Activated naive CD8-positive, alpha-beta T cell treated with anti-CD3 and anti-CD28 coated beads, Interleukin-2, amount 50 U/mL, for 24 hours (primary cell): ENCODE measurements around the gene NTRK2.

Source experiments
- ATAC-seq: fragments of 150-1000 bp; cut with Tn5 transposase; one replicate; pipeline ENCODE4 v1.10.0; 2021
- DNase-seq: peaks from one replicate; pipeline ENCODE4 v3.0.0; 2021
- H3K27ac Mint-ChIP-seq: one replicate; pipeline ENCODE4 v1.8.0; 2021; ENCODE audit warnings: mild to moderate bottlenecking, mixed read lengths
- H3K27me3 Mint-ChIP-seq: one replicate; pipeline ENCODE4 v1.8.0; 2021; ENCODE audit warnings: mixed read lengths
- H3K36me3 Mint-ChIP-seq: one replicate; pipeline ENCODE4 v1.8.0; 2021; ENCODE audit warnings: low read depth, mixed read lengths
- H3K4me1 Mint-ChIP-seq: one replicate; pipeline ENCODE4 v1.8.0; 2021; ENCODE audit warnings: mixed read lengths
- H3K4me3 Mint-ChIP-seq: one replicate; pipeline ENCODE4 v1.8.0; 2021; ENCODE audit warnings: mild to moderate bottlenecking, moderate library complexity, mixed read lengths
- H3K9me3 Mint-ChIP-seq: one replicate; pipeline ENCODE4 v1.8.0; 2021; ENCODE audit warnings: mixed read lengths

NTRK2 gene

DNA sequence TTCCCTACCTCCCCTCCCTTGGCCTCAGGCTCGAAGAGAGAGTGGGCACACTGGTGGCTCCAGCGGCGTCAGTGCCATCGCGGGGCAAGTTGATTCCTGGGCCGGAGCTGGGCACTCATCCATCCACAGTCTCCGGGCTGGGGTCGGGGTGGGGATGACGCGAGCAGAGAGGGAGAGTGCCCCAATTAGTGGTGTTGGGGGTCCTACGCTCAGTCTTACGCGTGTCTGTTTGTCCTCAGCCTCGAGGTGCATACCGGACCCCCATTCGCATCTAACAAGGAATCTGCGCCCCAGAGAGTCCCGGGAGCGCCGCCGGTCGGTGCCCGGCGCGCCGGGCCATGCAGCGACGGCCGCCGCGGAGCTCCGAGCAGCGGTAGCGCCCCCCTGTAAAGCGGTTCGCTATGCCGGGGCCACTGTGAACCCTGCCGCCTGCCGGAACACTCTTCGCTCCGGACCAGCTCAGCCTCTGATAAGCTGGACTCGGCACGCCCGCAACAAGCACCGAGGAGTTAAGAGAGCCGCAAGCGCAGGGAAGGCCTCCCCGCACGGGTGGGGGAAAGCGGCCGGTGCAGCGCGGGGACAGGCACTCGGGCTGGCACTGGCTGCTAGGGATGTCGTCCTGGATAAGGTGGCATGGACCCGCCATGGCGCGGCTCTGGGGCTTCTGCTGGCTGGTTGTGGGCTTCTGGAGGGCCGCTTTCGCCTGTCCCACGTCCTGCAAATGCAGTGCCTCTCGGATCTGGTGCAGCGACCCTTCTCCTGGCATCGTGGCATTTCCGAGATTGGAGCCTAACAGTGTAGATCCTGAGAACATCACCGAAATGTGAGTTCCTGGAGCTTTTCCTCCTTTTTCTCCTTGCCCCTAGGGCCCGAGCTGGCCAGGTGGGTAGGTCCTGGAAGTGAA, 861 bp downstream of the NTRK2 start:
- Mint-ChIP-seq H3K9me3 (peaks cover 3% of the 10 kb centered on the region), H3K4me1 (peaks cover 15% of the 10 kb centered on the region), H3K27me3 (peaks cover 64% of the 10 kb centered on the region), H3K27ac (no peak overlapping the region), H3K4me3 (no peak overlapping the region), H3K36me3 (no peaks in the 10 kb centered on the region)
- DNase-seq (no peak), ATAC-seq (no peak)

DNA sequence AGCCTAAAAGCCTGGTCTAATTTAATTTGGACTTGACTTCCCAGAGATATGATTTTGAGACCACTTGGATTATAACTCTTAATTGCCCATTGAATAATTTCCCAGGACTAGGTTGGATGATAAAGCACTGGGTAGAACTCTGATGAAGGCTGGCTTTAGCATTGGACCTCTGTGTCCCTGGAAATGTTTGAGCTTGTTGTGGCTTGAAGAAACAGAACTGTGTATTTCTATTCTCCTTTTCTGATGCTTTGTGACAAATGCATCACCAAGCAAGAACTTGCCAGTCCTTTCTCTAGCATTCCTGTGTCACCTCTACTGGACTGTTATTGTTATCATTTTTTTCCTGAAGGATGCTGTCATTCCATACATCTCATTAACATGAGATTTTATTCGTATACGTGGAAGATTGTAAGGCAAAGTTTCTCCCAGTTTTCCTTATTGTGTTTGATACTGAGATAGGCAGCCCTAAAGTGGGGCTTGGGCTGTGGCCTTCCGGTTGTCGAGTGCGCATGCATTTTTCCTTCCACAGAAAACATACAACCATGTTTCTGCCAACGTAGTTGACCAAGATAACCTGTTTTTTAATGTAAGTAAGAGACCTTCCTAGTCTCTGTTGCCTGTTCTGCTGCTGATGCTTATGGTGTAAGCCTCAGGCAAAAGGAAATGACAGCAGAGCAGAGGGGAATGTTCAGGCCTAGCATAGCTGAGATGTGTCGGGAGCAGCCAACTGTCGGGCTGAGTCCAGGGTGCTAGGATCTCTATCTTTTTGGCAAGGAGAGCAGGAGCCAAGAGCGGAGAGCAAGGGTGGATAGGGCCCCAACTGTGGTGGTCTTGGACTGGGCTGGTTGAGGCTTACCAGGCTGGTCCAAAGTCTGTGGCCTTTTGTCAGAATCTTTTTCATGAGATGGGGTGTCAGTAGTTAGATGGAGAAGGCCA, 2.3 kb downstream of the NTRK2 start:
- Mint-ChIP-seq H3K4me3 (no peak overlapping the region), H3K9me3 (peaks cover 2% of the 10 kb centered on the region), H3K27me3 (peaks cover 54% of the 10 kb centered on the region), H3K36me3 (no peaks in the 10 kb centered on the region), H3K27ac (no peak overlapping the region), H3K4me1 (peaks cover 15% of the 10 kb centered on the region)
- ATAC-seq (no peak), DNase-seq (no peak)

DNA sequence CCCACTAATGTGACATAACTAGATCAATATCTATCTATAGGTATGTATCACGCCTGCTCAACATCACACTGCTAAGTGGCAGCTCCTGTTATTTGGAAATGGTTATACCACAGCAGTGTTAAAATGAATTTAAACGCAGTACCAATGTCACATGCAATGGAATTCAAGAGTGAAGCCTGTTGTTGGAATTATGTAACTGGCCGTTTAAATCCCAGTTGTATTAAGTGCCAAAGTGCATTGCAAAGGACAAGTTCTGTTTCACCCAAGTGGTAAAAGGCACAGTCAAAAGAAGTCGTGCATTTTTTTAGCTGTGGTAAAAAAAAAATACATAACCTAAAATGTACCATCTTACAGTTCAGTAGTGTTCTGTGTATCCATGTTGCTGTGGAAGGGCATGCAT, 4.3 kb downstream of the NTRK2 start:
- Mint-ChIP-seq H3K27me3 (peaks cover 39% of the 10 kb centered on the region), H3K4me3 (no peak overlapping the region), H3K36me3 (no peaks in the 10 kb centered on the region), H3K4me1 (peaks cover 7% of the 10 kb centered on the region), H3K27ac (no peak overlapping the region), H3K9me3 (no peaks in the 10 kb centered on the region)
- no peak for ATAC-seq
- no peak for DNase-seq

DNA sequence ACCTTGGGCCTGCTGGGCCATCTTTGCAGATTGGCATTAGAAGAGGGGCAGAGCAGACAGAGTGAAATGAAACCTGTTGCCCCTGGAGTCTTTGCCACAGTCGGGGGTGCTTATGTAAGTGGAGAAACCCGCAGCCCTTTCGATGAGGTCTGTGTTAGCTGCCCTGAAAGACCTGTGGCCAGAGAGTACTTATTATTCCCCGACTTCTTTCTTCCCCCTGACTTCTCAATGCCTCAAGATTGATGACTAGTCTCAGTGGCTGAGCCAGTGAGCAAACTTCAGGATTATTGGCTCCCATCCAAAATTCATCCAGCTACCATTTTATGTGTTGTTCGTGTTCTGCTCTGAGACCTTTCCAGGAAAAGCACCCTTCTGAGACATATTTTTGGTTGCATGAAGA, 7.6 kb downstream of the NTRK2 start:
- no peaks in the 10 kb centered on the region for H3K36me3 Mint-ChIP-seq
- no peak overlapping the region for H3K27ac Mint-ChIP-seq
- DNase-seq = no peak
- no peaks in the 10 kb centered on the region for H3K9me3 Mint-ChIP-seq
- ATAC-seq = no peak
- no peak overlapping the region for H3K4me3 Mint-ChIP-seq
- peaks cover 12% of the 10 kb centered on the region for H3K27me3 Mint-ChIP-seq
- no peaks in the 10 kb centered on the region for H3K4me1 Mint-ChIP-seq

DNA sequence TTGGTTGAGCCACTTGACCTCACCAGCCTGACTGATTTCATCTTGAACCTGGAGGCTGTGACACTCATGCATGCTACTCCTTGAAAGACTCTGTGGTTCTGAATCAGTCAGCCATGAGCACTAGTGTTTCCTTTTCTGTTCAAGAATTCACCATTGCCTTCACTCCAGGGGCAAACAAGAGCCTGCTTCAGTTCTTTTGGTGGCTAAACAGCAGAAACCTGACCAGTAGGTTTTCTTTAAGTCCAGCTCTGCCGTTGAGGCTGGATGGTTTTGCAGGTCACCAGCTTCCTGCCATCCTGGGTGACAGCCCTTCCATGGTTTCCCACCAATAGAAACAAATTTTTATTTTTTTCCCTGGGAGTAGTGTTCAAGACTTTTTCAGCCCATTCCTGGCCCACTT, 10.0 kb downstream of the NTRK2 start:
- H3K4me1 Mint-ChIP-seq = no peaks in the 10 kb centered on the region
- DNase-seq = no peak
- no peak overlapping the region for H3K4me3 Mint-ChIP-seq
- no peaks in the 10 kb centered on the region for H3K36me3 Mint-ChIP-seq
- H3K27me3 Mint-ChIP-seq = no peaks in the 10 kb centered on the region
- no peak for ATAC-seq
- H3K27ac Mint-ChIP-seq = no peak overlapping the region
- no peaks in the 10 kb centered on the region for H3K9me3 Mint-ChIP-seq

DNA sequence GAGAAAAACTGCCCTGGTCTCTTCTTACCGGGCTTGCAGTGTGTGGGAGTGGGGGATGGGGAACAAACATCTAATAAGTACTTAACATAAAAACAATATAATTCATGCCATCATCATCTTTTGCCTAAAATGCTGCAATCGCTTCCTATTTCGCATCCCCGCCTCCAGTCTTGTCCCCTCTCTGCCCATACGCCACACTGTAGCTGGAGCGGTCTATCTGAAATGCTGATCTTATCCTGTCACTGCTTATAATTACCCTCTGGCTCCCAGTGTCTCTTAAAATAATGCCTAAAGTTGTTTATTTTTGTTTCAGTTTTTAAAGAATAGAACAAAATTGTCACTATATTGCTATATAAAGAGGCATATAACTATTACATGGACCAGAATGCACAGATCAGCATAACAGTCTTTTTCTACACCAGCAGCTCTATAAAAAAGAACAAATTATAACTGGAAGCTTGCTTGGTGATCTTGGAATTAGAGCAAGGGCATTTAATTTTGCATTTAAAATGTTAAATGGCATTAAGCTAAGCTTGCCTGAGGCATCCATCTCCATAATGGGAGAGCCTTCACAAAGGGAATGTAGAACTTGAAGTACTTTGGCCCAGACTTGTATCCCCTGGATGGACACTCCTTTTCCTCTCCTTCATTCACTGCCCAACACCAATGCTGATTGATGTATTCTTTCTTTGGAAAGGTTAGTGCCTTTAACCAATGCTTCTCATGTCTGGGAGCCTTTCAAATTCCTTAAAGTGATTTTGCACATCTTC, 12.2 kb downstream of the NTRK2 start:
- no peaks in the 10 kb centered on the region for H3K36me3 Mint-ChIP-seq
- ATAC-seq = no peak
- no peak for DNase-seq
- H3K27me3 Mint-ChIP-seq = no peaks in the 10 kb centered on the region
- no peak overlapping the region for H3K27ac Mint-ChIP-seq
- H3K4me1 Mint-ChIP-seq = no peaks in the 10 kb centered on the region
- no peaks in the 10 kb centered on the region for H3K9me3 Mint-ChIP-seq
- no peak overlapping the region for H3K4me3 Mint-ChIP-seq

DNA sequence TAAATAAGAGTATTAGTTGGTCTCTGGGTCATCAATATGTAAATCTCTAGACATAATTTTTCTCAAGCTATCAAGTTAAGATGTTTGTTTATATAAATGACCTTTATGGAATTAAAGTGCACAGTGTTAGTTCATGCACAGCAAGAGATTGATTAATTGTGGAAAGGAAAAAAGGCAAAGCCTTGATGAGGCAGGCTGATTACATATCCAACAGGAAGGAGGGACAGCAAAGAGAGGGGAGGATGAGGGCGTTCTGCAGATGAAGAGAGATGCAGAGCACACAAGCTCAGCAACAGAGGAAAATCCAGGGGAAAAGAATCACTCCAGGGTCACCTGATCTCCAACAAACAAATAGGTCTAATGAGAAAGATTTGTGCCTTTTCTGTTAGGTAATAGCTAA, 16.5 kb downstream of the NTRK2 start:
- H3K36me3 Mint-ChIP-seq = no peaks in the 10 kb centered on the region
- ATAC-seq (no peak), DNase-seq (no peak)
- H3K4me3 Mint-ChIP-seq = no peak overlapping the region
- no peaks in the 10 kb centered on the region for H3K27me3 Mint-ChIP-seq
- no peaks in the 10 kb centered on the region for H3K4me1 Mint-ChIP-seq
- no peaks in the 10 kb centered on the region for H3K9me3 Mint-ChIP-seq
- H3K27ac Mint-ChIP-seq = no peak overlapping the region

DNA sequence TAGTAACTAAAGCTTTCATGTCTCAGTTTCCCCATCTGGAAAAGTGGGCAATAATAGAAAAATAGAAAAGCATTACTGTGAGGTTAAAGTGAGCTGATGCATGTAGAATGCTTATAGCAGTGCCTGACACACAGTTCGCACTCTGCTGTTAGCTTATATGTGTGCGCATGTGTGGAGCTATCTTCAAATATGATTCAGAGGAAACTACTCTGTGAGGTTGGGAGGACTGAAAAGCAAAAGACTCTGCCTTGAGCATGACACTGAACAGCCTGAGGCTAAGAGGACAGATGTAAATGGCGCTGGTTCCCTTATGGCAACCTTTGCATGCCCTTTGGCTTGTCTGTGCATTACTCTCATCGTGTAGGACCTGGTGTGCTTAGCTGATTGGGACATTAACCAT, 19.4 kb downstream of the NTRK2 start:
- ATAC-seq = no peak
- no peak for DNase-seq
- H3K36me3 Mint-ChIP-seq = no peaks in the 10 kb centered on the region
- H3K9me3 Mint-ChIP-seq = no peaks in the 10 kb centered on the region
- no peak overlapping the region for H3K4me3 Mint-ChIP-seq
- no peaks in the 10 kb centered on the region for H3K27me3 Mint-ChIP-seq
- no peaks in the 10 kb centered on the region for H3K4me1 Mint-ChIP-seq
- H3K27ac Mint-ChIP-seq = no peak overlapping the region

DNA sequence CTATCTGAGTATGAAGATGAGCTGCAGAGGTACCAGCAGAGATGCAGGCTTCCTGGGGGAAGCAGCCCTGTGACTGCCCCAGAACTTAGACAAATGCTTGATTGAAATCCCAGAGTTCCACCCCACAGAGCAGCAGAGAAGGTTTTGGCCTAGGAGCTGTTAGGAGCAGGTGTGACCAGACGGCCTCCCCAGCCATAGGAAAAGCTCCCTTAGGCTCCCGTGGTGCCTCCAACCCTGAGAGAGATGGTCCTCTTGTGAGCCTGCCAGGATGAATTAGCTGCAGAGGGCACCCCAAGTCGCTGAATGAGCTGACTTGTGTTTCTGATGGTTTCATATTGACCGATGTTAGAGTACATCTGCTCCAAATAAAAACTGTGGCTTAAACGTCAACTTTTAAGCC, 22.1 kb downstream of the NTRK2 start:
- H3K4me3 Mint-ChIP-seq = no peak overlapping the region
- ATAC-seq (no peak), DNase-seq (no peak)
- no peak overlapping the region for H3K27ac Mint-ChIP-seq
- peaks cover 2% of the 10 kb centered on the region for H3K27me3 Mint-ChIP-seq
- no peaks in the 10 kb centered on the region for H3K4me1 Mint-ChIP-seq
- H3K36me3 Mint-ChIP-seq = no peaks in the 10 kb centered on the region
- no peaks in the 10 kb centered on the region for H3K9me3 Mint-ChIP-seq

DNA sequence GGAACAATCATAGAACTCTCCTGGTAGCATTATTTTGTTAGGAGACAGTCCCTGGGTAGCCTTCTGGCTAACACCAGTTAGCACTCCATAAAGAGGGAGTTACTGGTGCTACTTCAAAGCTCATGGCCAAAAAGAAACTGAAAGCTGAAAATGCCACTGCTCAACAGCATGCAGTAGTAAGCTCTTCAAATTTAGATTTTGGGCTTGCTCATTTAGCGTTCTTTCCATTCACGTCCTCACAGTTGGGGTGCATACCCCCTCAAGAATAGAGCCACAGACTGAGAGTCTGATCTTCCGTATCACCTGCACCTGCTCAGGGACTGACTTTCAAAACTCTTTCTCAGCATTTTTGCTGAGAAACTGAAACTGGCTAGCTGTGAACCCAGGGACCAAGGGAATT, 24.7 kb downstream of the NTRK2 start:
- Mint-ChIP-seq H3K36me3 (no peaks in the 10 kb centered on the region), H3K27me3 (peaks cover 6% of the 10 kb centered on the region), H3K27ac (no peak overlapping the region), H3K9me3 (no peaks in the 10 kb centered on the region), H3K4me3 (no peak overlapping the region), H3K4me1 (no peaks in the 10 kb centered on the region)
- ATAC-seq (no peak), DNase-seq (no peak)

DNA sequence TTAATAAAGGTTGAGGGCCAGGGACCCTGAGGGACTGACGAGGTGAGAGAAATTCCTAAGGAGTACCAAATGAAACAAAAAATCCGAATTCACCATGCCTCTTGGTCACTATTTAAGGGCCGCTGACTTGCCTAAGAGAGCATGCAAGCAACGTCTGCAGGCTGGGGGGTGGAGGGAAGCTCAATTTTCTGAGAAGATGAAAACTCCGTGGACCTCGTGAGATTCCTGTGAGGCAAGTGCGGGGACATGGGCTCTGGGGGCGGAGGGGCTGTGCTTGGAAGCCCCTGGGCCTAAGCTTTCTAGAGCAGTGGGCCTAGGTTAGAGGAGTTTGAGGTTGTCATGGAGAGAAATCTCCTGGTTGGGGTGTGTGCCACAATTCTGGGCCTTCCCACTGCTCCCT, 27.5 kb downstream of the NTRK2 start:
- Mint-ChIP-seq H3K4me3 (no peak overlapping the region), H3K27ac (no peak overlapping the region), H3K9me3 (no peaks in the 10 kb centered on the region), H3K27me3 (peaks cover 12% of the 10 kb centered on the region), H3K4me1 (no peaks in the 10 kb centered on the region), H3K36me3 (no peaks in the 10 kb centered on the region)
- no peak for ATAC-seq
- DNase-seq = no peak

DNA sequence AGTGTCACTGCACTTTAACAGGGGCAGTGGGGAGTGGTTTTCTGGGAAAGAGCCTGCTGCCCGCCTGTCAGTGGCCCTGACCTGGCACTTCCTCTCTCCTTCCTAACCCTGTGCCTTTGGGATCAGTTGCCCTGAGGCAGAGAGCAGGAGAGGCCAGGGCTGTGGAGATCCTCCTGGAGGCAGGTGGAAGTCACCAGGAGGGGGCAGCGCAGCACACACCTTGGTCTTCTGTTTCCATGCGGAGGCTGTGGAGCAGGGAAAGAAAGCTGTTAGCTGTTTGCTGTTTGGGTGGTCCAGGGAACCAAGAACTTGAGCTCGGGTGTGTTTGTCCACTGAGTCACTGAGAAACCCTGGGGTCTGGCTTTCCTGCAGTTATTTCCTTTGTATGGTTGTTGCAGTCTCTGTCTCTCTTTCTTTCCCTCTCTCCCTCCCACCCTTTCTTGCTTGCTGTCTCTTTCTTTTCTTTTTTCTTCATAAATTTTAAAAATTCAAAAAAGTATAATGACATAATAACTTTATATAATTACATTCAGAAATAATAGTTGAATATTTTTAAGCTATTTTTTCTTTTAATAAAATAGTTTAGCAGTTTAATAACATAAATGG, 28.1 kb downstream of the NTRK2 start:
- H3K27me3 Mint-ChIP-seq = peaks cover 12% of the 10 kb centered on the region
- H3K9me3 Mint-ChIP-seq = no peaks in the 10 kb centered on the region
- H3K4me3 Mint-ChIP-seq = no peak overlapping the region
- no peak overlapping the region for H3K27ac Mint-ChIP-seq
- no peaks in the 10 kb centered on the region for H3K4me1 Mint-ChIP-seq
- ATAC-seq (no peak), DNase-seq (peak; percentile 50)
- H3K36me3 Mint-ChIP-seq = no peaks in the 10 kb centered on the region

DNA sequence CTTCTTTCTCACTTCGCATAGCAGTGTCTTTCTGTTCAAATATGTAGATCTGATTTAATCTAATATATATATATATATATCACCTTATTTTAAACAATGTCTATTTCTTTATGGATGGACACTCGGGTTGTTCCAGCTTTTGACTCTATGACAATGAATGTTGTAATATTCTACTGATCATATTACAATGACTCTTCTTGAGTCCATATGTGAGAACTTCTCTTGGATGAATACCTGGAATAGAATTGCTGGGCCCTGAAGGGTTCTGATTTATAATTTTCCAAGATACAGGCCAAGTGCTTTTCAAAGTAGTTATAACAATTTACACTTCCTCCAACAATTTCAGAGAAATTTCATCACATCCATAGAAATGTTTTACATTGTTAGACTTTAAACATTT, 28.8 kb downstream of the NTRK2 start:
- no peak overlapping the region for H3K4me3 Mint-ChIP-seq
- no peak overlapping the region for H3K27ac Mint-ChIP-seq
- ATAC-seq (no peak), DNase-seq (no peak)
- H3K4me1 Mint-ChIP-seq = no peaks in the 10 kb centered on the region
- H3K27me3 Mint-ChIP-seq = peaks cover 12% of the 10 kb centered on the region
- H3K9me3 Mint-ChIP-seq = no peaks in the 10 kb centered on the region
- no peaks in the 10 kb centered on the region for H3K36me3 Mint-ChIP-seq

DNA sequence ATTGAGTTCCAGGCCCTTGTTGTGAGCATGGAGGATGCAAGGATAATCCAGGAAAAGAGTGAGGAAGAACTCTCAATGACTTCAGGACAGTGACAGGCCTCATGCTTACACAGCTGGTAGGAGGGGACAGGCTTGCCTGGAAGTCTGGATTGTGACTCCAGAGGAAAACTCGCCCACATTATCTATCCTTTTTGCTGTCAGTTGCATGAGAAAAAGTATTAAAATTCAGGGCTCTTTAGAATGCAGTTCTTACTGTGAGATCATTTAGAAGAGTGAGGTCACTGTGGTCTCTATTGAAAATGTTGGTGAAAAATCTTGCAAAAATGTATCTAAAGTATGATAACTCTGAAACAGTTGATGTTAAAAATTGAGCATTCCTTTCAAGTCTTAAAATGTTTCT, 30.5 kb downstream of the NTRK2 start:
- H3K9me3 Mint-ChIP-seq = no peaks in the 10 kb centered on the region
- H3K27ac Mint-ChIP-seq = no peak overlapping the region
- ATAC-seq = no peak
- peaks cover 12% of the 10 kb centered on the region for H3K27me3 Mint-ChIP-seq
- H3K36me3 Mint-ChIP-seq = no peaks in the 10 kb centered on the region
- H3K4me3 Mint-ChIP-seq = no peak overlapping the region
- no peaks in the 10 kb centered on the region for H3K4me1 Mint-ChIP-seq
- no peak for DNase-seq
